Stimulated activated CD4-positive, alpha-beta T cell treated with anti-CD3 and anti-CD28 coated beads, Interleukin-4, amount 100 ng/mL, for 1 hour (primary cell): ENCODE results near the gene TUBA1A.
"Not testable (repeated sequence)": the region's sequence is repeated elsewhere in the genome, so short reads cannot be mapped to it uniquely, and the experiment has no call there.

Experiments
- DNase-seq: peaks from one replicate; pipeline ENCODE4 v3.0.0-alpha.2; 2020

Gene TUBA1A

DNA sequence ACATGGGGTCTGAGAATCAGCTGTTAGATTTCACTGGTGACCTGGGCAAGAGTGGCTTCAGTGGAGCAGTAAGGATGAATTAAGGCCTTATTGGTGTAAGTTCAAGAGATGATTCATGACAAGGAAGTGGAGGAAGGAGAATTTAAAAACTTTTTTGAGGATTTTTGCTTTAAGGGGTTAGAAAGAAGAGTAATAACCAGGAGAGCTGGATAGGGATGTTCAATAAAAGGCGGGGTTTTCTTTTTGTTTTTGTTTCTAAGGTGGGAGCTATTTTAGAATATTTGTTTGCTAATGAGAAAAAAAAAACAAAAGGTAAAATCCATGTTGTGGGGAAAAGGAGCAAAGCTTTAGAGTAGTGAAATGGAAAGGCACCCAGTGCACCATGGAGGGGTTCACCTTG is 42.5 kb downstream of the TUBA1A start:
- no peak for DNase-seq

DNA sequence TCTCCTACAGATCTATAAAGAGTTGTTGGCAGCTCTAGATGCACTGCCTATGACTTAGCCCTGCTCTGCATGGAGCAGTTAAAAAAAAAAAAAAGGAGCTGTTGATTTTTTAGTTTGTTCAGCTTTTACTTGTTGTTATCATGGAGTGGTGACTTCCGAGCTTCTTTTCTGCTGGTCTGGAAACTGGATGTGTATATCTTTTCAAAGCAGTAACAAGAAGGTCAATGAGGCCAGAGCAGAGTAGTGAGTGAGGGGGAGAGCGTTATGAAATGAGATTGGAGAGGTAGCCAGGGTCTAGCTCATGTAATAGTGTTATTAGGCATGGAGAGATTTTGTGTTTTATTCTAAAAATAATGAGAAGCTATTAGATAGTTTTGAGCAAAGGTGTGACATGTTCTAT is 44.5 kb downstream of the TUBA1A start:
- DNase-seq: no peak

DNA sequence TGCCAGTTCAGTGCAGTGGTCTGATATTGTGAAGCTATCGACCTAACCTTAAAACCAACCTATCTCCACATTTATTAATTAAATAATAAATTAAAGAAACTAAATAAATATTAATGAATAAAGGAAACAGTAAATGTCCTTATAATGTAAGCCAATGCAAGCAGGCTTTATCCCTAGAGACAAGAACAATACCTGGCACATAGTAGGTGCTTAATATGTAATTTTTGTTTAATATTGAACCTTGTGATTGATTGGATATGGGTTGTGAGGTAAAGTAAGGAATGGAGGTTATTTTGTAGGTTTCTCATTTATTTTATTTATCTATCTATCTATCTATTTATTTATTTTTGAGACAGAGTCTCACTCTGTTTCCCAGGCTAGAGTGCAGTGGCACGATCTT is 49.9 kb downstream of the TUBA1A start:
- DNase-seq: no peak

DNA sequence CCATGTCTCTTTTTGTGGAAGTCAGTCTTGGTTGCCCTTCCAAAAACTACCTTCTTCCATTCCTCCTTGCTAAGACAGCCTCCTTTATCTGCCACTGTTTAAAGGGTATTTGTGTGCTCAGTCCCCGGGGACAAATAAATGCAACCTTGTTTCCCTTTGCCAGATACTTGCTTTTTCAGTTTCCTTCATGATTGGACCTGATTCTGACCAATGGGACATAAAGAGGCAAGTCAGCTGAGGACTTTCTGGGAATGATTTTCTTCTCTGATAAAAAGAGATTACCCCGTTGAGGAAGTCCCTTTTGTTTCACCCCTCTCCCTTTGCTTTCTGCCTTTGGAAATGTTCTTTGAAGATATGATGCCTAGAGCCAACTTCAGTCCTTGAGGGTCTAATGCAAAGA is 50.3 kb downstream of the TUBA1A start:
- no peak for DNase-seq

DNA sequence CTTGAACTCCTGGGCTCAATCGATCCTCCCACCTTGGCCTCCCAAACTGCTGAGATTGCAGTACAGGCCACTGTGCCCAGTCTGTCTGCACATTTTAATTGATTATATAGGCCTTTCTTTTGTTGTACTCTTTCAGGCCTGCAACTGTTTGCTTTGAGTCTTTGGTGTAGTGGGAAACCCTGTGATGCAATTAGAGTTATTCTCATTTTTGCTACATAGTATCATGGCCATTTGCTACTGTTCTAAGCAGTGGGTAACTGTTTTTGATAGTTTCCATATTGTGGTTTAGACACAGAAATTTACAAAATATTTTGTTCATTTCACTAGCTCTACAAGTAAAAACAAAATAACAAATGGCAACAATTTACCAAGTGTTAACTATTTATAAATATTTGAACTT is 51.4 kb downstream of the TUBA1A start:
- DNase-seq: no peak

DNA sequence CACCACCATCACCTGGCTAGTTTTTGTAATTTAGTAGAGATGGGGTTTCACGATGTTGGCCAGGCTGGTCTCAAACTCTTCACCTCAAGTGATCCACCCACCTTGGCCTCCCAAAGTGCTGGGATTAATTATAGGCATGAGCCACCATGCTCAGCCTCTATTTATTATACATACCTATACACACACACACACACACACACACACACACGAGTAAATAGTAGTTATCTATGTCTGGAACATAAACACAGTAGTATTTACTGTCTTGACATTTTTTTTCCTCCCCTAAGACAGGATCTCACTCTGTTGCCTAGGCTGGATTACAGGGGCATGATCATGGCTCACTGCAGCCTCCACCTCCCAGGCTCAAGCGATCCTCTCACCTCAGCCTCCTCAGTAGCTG is 51.9 kb downstream of the TUBA1A start:
- DNase-seq: not testable (repeated sequence)
